ENCODE results near the gene CASP14. TPM values are rescaled to one million over a fixed set of nuclear protein-coding genes. Genes with fewer than 3 reads are reported as not detected.

The CASP14 gene
- total RNA-seq, 1 experiment from 2014 or later: not detected

Other genes with a start within 250 kb of the CASP14 start
- not detected in 2 replicates for gene OR7A5, start 214.3 kb upstream of the CASP14 start, total RNA-seq (2014; rRNA removed; shearing (Covaris generic))
- gene OR7C1, start 214.3 kb upstream of the CASP14 start, total RNA-seq (2014; rRNA removed; shearing (Covaris generic)): not detected in 2 replicates
- gene OR7A10, start 200.6 kb upstream of the CASP14 start, total RNA-seq (2014; rRNA removed; shearing (Covaris generic)): not detected in 2 replicates
- not detected in 2 replicates for gene OR7A17, start 163.3 kb upstream of the CASP14 start, total RNA-seq (2014; rRNA removed; shearing (Covaris generic))
- gene OR7C2, start 108.0 kb upstream of the CASP14 start, total RNA-seq (2014; rRNA removed; shearing (Covaris generic)): not detected in 2 replicates
- not detected in 2 replicates for gene SLC1A6, start 69.6 kb upstream of the CASP14 start, total RNA-seq (2014; rRNA removed; shearing (Covaris generic))
- gene OR1I1, start 32.7 kb downstream of the CASP14 start, total RNA-seq (2014; rRNA removed; shearing (Covaris generic)): not detected in 2 replicates
- 61.6 and 65.7 TPM in 2 replicates for gene SYDE1, start 57.9 kb downstream of the CASP14 start, total RNA-seq (2014; rRNA removed; shearing (Covaris generic))
- 16.1 and 18.6 TPM in 2 replicates for gene NOTCH3, start 151.5 kb downstream of the CASP14 start, total RNA-seq (2014; rRNA removed; shearing (Covaris generic))
- gene EPHX3, start 183.0 kb downstream of the CASP14 start, total RNA-seq (2014; rRNA removed; shearing (Covaris generic)): not detected in 2 replicates

Data from A172 (cell line).